DMS53 treated with DMSO at 0.1 percent for 48 hours (cell line): ENCODE results near the gene COL4A2.
"Not testable (repeated sequence)": the region's sequence is repeated elsewhere in the genome, so short reads cannot be mapped to it uniquely, and the experiment has no call there.

Experiments
- DNase-seq: peaks from one replicate; lab custom pipeline; 2025; ENCODE audit not compliant: unreplicated experiment; lab: John Stamatoyannopoulos, UW

Gene COL4A2

DNA sequence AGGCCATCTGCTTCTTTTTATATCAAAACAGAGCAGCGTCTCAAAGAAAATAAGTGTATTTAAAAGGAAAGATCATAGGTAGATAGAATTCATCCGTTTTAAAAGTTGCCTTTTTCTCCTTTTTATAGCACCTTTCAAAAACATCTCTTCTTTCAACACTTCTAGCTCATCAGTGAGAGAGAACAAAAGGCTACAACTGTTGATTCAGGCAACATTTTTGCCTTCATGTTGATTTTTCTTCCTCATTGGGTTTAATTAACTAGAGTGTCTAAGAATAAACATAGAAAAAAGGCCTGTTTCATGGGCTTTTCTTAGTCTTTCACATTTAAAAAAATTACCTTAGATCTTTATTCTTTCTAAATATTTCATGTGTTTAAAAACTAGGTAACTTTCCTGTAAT is 13.6 kb downstream of the COL4A2 start:
- no peak for DNase-seq

DNA sequence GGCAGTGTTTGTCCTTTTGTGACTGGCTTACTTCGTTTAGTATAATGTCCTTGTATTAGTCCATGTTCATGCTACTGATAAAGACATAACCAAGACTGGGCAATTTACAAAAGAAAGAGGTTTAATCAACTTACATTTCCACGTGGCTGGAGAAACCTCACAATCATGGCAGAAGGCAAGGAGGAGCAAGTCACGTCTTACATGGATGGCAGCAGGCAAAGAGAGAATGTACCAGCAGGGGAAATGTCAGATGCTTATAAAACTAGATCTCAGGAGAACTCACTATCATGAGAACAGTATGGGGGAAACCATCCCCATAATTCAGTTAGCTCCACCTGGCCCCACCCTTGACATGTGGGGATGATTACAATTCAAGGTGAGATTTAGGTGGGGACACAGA is 14.5 kb downstream of the COL4A2 start:
- DNase-seq: not testable (repeated sequence)

DNA sequence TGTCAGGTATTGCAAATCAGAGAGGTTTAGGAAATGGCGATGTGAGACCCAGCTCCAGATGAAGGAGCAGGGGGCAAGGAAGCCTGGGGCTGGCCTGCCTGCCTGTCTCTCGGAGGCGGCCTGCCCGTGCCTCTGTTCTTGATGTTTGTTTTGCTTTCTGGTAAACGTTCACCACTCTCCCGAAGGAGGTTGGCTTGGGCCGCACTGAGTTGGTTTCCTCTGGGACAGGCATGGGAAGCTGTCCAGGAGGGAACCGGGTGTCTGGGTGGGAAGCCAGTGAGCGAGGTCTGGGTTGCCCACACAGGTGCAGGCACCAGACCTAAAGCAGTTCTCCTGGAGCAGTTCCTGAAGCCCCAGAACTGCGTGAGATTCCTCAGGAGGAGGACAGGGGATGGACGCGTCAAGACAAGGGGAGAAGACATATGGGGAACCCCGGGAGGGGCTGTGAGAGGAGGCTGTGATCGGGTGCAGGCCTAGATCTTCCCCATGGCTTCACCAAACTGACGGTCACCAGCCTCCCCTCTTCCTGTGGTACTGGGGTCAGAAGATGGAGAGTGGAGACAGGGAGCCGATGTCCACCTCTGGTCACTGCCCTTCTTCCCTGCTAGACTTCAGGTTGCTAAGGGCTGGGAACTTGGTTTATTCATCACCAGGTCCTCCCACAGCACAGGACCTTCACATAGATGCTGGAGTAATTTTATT is 15.2 kb downstream of the COL4A2 start:
- no peak for DNase-seq

DNA sequence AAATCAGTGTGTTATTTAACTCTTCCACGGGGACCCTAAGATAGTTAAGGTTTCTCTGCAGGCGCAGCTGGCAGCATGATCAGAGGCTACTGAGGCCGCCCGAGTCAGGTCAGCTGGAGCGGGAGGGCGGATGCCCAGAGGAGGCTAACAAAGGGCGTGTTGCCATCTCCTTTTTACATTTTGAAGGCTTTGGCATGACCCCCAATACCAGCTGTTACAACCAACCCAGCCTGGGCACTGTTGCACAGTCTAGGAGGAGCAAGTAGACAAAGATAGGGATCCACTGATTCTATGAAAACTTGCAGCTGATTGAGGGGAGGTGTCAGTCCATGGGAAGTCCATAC is 15.7 kb downstream of the COL4A2 start:
- no peak for DNase-seq

DNA sequence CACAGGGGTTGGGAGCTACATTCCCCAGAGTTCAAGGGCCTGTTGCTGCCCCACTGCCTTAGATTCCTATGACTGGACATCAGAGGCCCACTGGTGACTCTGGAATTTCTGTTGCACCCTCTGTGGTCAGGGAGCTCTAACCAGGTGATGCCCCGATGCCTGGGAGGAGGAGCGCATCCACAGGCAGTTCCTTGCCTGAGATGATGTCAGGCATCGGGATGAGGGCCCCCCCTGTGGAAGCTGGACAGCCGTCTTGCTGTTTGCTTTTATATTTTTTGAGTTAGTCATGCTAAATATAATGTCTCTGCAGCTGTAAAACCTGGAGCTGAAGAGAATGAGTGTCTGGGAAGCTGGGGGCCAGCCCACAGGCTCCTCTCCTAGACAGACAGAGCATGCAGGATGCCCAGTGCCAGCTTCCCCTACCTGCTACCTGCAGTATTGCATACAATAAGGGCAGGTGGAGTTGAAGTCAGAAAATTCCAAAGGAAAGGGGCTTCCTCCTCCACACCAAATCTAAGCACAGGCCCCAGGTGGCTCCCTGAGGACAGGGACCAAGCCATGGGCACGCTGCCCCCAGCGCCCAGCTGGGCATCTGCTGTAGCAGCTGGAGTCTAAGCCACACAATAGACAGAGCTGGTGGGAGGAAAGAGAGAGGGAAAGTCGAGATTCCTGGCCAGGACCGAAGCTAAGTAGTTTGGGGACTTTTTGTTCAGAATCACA is 16.2 kb downstream of the COL4A2 start:
- no peak for DNase-seq

DNA sequence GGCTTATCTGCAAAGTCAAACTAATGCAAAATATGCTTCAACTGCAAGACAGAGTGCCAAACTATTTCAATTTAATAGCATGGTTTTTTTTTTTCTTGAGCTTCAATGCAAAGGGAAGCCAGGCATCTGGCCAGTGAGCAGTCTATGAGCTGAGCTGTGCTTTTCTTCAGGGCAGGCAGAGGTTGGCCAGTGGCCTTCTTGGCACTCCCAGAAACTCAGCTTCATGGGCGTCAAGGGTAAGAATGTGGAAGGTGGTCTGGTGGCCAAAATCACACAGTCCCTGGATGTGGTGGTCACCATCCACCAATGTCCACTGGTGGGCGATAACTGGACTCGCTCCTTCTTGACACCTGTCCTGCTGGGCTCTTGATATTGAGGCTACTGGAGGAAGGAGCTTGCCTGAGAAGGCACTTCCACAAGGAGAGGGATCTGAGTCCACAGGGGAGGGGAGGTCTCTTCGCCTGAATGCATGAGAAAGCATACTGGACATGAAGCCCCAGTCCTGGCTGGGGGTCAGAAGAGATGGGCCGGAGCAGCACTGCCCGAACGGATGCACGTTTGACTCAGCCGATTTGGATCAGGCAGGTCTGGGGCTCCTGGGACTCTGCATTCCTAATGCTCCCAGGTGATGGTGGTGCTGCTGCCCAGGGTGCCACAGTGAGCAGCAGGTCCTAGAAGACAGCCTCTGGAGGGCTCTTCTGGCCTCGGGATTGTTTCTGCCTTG is 17.1 kb downstream of the COL4A2 start:
- no peak for DNase-seq

DNA sequence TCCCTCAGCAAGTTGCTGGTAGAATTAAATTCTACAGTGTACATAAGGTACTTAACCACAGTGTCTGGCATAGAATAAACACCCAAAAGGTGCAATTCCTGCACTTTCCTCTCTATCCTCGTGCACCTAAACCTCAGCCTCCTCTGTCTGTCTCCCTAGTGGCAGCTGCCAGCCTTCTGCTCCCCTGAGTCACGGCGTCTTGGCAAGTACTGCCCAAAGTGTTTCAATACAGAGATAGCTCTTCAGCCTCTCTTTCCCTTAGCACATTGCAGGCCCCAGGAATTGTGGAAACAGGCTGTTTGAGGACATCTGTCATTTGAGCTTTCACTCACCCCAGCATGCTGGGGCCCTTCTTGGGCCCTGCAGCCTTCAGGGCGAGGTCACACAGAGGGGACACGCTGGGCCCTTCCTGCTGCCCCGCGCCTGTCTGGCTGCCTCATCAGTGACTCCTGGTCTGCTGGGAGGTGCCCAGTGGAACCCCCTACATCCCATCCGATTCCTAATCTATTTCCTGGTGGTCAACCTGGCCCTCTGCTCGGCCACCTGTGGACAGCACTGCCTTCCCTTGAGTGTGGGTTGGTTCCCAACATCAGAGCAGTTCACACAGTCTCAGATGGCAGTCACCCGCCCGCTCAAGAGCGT is 19.3 kb downstream of the COL4A2 start:
- DNase-seq: no peak

DNA sequence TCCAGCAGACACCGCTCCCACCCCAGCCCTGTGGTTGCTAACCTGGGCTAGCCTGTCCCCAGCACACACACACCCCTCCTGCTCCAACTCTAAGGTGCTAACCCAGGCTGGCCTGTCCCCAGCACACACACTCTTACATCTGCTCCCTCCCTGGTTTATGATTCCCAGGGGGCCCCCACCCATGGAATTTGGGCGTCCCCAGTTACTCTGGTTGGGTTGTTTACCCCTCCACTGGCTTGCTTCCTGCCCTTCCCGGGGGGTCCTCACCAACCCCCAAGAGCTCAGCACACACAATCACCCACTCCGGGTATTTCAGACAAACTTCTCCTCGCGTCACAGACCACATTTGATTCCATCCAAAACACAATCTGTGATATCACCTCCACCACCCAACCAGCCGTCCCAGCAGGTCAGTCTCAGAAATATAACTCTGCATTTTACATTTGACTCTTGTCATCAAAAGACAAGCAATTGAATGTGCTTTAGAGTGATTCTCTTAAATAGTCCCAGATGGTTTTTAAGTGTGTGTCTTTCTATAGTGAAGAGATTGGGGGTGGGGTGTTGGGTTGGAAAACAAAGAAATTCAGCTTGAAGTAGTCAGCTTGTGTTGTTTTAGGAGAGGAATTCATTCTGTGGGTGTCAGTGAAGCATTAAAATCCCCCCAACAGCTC is 20.1 kb downstream of the COL4A2 start:
- DNase-seq: no peak

DNA sequence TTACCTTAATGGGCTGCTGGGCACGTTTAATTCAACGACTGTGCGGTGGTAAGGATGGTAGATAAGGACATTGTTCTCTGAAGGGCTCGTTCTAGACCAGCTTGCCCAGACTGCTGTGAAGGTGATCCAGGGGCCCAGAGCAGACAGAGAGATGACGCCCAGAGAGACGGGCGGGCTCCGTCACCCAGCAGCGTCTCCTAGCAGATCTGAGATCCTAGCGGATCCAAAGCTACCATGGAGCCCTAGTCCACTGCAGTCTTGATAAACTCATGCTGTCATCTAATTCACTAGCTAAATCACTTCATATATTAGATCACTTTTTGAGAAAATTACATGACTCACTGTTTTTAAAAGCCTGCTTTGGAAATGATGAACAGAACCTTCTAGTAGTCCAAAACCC is 21.5 kb downstream of the COL4A2 start:
- no peak for DNase-seq

DNA sequence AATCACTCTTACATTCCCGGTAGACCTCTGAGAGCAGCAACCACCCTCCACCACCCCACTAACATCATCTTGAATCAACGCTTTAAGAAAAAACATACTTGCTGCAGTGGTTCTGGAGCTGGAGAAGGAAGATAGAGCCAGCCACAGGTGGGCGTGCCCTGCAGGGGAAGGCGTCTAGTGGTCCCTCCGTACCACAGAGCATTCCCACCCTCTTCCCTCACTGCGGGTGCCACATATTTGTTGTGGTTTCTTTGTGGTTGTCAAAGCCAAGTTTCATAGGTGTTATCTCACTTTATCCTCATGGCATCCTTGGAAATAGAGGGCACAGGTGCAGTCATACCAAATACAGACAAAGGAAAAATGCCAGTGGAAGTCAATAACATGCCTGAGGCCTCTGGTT is 22.2 kb downstream of the COL4A2 start:
- DNase-seq: no peak

DNA sequence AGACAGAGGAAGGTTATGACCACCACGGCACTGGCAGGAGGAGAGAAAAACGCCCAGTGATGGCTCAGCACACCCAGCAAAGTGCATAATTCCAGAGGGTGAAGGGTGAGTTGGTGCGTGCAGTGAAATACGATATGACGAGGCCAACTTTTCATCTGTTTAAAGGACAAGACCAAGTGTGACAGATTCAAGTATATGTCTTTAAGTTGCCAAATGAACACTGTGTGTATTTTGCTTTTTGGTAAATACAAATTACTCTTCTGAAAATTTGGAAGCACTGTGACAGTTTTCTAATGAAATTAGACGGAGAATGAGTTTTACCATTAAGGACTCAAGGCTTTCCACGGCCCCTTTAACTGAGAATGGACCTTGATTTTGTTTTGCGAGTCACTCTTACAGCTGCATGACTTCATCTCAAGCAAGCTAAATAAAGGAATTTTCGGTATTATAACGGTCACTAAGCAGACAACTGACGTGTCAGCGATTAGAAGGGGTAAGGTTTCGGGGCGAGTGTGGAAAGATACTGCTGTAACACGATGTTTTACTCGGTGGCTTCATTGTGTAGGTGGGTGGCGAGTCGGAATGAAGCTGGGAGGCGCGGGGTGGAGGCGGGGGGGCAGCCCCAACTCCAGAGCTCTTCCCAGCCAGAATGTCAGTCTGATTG is 22.8 kb downstream of the COL4A2 start:
- no peak for DNase-seq

DNA sequence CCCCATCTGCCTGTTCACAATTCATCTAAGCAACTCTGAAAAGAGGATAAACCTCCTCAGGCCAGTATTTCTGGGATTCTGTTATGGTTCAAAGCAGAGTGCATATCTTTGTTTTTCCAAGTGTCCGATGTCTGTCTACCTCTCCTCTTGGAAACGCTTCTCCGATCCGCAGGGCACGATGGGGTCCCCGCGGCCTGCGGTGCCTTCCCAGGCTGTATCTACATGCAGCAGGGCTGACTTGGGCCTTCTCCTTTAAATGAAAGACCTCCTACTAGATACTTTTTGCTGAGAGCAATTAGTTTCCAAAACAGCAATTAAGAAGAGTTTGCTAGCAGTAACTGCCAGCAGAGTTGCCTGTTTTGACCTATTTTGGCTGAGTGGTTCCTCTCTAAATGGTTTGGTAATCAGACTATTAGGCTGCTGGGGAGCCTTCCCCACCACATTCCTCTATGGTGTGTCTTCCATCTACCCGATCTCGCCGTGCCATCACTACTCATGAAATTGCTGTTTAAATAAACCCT is 23.5 kb downstream of the COL4A2 start:
- DNase-seq: no peak

DNA sequence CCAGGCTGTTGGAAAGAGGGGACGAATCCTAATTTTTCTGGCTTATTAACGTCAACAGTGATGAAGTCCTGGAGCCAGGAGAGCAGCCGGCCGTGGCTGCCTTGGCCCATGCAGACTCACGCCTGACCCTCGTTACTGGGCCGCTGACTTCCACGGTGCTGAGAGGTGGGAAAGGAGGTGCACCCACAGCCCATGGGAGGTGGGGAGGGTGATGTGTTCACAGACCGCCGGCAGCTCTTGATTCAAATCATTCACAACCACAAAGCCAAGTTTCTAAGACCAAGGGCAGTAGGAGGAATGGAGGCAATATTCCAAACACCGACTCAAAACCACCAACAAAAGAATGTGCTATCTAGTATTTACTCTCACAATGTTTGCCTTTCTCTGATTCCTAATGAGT is 24.3 kb downstream of the COL4A2 start:
- no peak for DNase-seq

DNA sequence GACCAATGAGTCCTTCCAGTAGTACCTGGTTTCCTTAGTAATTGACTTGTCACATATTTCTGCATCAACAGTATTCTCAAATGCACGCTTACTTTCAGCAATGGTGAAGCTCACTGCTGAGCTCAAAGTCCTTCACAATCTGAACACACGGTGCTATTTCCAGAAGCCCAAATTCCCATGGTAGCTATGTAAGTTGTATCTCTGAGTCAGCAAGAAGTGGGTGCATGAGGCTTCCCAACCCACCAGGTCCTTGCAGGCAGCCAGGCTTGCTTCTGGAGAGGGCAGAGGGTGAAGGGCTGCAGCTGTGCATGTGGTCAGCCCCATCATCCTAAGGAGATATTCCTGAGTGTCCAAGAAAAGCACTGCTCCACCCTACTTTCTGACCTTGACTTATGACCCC is 25.7 kb downstream of the COL4A2 start:
- DNase-seq: no peak

DNA sequence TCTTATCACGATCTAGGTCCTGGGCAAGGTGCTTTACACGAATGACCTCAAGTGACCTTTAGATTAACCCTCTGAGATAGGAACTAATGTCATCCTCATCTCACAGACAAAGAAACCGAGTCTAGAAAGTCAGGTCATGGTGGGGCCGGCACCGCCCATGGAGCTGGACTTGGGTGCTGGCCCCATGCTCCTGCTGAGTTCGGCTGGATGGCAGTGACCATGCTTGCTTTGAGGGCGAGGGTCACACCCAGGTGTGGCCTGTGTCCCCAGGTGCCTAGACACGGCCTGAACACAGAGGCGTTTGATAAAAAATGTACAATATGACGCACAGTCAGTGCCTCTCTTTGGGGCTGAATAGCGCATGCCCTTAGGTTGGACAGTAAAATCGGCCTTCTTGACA is 26.8 kb downstream of the COL4A2 start:
- no peak for DNase-seq

DNA sequence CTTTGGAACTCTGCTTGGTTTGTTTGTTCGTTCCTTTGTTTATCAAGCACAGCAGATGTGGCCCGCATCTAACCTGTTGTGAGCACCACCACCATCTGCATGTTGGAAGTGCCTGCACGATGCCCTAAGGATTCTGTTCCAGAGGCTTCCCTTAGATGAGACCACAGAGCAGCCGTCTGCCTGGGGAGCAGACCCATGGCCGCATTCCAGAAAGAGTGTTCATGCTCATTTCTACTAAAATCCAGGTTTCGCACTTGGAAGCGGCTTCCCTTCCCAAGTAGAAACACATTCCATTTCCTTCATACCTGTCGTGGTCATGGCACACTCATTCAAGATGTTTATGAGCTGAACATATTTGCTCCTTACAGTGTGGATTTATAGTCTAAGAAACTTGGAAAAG is 27.2 kb downstream of the COL4A2 start:
- no peak for DNase-seq

DNA sequence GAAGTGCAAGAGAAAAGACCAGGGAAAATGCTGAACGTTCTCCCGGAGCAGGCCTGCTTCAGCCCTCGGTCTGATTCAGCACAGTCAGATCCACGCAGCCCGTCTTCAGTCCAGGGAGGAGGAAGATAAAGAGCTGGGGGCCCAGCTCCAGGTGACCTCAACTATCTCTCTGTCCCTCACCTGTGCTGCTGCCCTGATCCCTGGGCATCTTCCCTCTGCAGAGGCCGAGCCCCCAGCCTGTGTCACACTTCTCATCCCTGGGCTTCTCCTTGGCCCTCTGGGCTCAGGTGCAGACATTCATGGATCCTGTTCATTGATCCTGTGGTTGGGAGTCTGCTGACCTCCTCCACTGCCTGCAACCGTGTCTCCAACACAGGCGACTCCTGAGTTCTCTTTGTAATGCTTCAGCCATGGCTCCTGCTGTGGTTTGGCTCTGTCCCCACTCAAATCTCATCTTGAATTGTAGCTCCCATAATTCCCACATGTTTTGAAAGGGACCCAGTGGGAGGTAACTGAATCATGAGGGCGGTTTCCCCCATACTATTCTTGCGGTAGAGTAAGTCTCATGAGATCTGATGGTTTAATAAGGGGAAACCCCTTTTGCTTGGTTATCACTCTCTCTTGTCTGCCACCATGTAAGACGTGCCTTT is 27.9 kb downstream of the COL4A2 start:
- no peak for DNase-seq

DNA sequence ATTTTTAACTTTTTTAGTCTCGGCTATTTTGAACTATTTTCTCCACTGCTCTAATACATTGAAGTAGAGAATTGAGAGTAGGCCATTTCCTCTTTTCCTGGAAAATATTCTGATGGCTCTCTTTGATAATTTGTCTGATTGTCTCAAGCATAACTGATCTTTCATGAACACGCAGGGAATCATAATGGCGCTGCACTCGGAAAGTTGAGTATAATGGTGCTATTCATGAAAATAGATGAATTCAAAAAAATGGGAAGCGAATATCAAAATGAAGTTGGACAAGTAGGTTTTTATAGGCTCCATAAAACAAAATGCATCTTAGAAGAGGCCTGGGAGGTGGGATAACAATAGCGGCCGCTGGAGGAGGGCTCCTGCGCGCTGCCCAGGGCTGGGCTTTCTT is 29.0 kb downstream of the COL4A2 start:
- DNase-seq: no peak

DNA sequence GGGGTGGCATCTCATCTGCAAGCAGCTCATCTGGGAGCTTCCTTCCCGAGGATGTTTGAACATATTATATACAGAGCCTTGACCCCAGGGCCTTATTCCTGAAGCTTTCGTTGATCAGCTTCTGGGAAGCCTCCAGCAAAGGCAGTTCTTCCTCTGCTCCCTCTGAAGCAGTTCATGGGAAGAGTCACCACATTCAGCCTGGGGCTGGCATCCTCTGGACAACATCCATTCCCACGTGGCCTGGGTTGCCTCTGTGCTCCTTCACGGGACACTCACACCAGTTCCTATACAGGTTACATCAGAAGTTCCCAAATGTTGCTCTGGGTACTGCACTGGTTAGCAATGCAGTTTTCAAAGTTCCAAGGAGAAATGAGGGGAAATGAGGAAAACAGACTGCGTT is 29.6 kb downstream of the COL4A2 start:
- DNase-seq: no peak

DNA sequence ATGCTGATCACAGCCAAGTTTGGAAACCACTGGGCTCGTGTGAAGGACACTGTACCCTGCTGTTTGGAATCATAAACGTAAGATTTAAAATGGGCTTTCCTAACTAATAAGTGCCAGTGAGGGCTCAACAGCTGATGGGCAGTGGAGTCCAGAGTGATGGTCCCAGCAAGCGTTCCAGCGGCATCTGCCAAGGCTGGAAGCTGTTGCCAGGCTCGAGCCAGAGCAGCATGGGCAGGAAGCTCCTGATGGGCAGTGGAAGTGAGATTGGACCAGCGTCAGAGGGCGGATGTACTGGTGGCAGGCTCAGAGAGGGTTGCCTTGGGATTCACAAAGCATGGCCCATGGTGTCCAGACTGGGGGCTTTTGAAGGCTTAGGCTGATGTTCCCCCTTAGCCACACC is 30.2 kb downstream of the COL4A2 start:
- no peak for DNase-seq
